DOHH2 (cell line): ENCODE measurements around the gene CPNE9.

ENCODE experiments used
- EZH2phosphoT487 ChIP-seq: fragments of 200-600 bp; sonication (generic); IDR thresholded peaks from 2 replicates; pipeline ENCODE4 v1.6.1; 2017; ENCODE audit warnings: borderline replicate concordance, mild to moderate bottlenecking, antibody characterized with exemption, low read length, moderate library complexity, mixed read lengths
- TF ChIP-seq, protein P1 (sequence below): fragments of 200-600 bp; sonication (generic); IDR thresholded peaks from one replicate; pipeline ENCODE4 v1.5.1; 2014; ENCODE audit warnings: antibody characterized with exemption, mild to moderate bottlenecking, low read depth, low read length; ENCODE audit not compliant: poor library complexity, severe bottlenecking

DNA sequence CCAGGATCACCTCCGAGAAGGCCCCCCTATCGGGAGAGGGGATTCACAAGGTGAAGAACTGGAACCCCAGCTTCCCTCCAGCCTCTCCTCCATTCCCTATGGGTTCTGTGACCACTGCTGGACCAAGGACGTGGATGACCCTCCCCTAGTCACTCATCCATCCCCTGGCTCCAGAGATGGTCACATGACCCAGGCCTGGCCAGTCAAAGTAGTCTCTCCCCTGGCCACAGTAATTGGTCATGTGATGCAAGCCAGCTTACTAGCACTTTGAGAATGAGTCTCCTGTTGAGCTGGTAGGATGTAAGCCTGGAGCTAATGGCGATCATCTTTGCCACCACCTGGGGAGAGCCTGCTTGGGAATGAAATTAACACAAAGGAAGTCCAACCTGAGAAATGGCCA, 62.2 kb downstream of the CPNE9 start:
- TF ChIP-seq, protein P1, sequence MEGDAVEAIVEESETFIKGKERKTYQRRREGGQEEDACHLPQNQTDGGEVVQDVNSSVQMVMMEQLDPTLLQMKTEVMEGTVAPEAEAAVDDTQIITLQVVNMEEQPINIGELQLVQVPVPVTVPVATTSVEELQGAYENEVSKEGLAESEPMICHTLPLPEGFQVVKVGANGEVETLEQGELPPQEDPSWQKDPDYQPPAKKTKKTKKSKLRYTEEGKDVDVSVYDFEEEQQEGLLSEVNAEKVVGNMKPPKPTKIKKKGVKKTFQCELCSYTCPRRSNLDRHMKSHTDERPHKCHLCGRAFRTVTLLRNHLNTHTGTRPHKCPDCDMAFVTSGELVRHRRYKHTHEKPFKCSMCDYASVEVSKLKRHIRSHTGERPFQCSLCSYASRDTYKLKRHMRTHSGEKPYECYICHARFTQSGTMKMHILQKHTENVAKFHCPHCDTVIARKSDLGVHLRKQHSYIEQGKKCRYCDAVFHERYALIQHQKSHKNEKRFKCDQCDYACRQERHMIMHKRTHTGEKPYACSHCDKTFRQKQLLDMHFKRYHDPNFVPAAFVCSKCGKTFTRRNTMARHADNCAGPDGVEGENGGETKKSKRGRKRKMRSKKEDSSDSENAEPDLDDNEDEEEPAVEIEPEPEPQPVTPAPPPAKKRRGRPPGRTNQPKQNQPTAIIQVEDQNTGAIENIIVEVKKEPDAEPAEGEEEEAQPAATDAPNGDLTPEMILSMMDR: no peak
- TF ChIP-seq EZH2phosphoT487: no peak
